Brain microvascular endothelial cell (primary cell): ENCODE results near the gene RAD1.

Source experiments
- DNase-seq: peaks from one replicate; pipeline ENCODE4 v3.0.0-alpha.2; 2020
- H3K27ac ChIP-seq: fragments of 250-450 bp; sonication (Bioruptor Pico); 2 replicates; pipeline ENCODE4 v1.5.1; 2020; ENCODE audit warnings: mild to moderate bottlenecking, moderate library complexity
- H3K27me3 ChIP-seq: fragments of 250-450 bp; sonication (Bioruptor Pico); replicated peaks from 2 replicates; pipeline ENCODE4 v1.5.1; 2020; ENCODE audit warnings: mild to moderate bottlenecking
- H3K36me3 ChIP-seq: fragments of 250-450 bp; sonication (Bioruptor Pico); replicated peaks from 2 replicates; pipeline ENCODE4 v1.5.1; 2020; ENCODE audit warnings: mild to moderate bottlenecking
- H3K4me3 ChIP-seq: 2 replicates; pipeline ENCODE4 v1.5.1; 2011; ENCODE audit warnings: low read depth, mild to moderate bottlenecking, control low read depth, low read length, moderate library complexity
- in situ Hi-C: cut with HindIII; loops from 2 replicates; pipeline ENCODE4 v1.10.0; 2017; ENCODE audit warnings: low sequenced_read_pairs, low pct_ligation_motif_present
- TF ChIP-seq, protein P1 (sequence below): IDR thresholded peaks from 2 replicates; pipeline ENCODE4 v1.5.1; 2011; ENCODE audit warnings: low read depth, mild to moderate bottlenecking, moderate library complexity, low read length, control low read depth, inconsistent platforms; ENCODE audit errors: missing control alignments

RAD1 gene, protein sequence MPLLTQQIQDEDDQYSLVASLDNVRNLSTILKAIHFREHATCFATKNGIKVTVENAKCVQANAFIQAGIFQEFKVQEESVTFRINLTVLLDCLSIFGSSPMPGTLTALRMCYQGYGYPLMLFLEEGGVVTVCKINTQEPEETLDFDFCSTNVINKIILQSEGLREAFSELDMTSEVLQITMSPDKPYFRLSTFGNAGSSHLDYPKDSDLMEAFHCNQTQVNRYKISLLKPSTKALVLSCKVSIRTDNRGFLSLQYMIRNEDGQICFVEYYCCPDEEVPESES

DNA sequence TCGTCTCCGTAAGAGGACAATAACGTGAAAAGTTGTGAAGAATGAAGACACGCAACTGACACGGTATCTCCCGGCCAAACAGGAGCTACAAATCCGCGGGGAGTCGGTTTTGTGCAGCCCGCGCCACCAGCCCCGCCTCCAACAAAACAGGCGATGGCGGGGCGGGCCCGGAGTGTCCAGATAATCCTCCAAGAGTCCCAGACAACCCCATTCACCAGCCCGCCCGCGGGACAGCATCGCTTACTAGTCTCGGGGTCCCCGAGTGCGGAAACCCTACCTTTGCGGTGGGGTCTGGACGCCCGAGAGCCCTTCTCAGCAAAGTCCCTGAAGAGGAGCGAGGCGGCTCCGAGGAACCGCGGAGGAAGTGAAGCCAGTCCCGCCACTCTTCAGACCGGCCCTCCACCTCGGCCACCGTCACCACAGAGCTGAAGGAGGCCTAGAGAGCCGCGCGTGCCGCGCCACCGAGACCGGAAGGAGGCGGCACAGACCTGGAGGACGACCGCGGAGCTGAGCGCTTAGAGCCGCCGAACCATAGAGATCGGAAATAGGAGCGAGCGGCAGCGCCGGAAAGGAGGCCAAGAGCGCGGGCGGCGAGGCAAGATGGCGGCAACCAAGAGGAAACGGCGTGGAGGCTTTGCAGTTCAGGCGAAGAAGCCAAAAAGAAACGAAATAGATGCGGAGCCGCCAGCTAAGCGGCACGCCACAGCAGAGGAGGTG, at the start of gene RAD1, which contains the start of gene BRIX1:
TSS of gene RAD1 (minus strand) at position 366 of the 717 bp plus-strand sequence. CDS start 612 bp downstream, outside the sequence.
TSS of gene BRIX1 (plus strand) at position 573 of the 717 bp plus-strand sequence. CDS start at position 601, 28 bp downstream.
- Histone ChIP-seq H3K4me3 (peak within 1 kb of the TSS; percentile 95), H3K36me3 (peaks cover 10% of the 10 kb centered on the region), H3K27me3 (no peaks in the 10 kb centered on the region), H3K27ac (peak within 1 kb of the TSS; percentile 79)
- TF ChIP-seq, protein P1, sequence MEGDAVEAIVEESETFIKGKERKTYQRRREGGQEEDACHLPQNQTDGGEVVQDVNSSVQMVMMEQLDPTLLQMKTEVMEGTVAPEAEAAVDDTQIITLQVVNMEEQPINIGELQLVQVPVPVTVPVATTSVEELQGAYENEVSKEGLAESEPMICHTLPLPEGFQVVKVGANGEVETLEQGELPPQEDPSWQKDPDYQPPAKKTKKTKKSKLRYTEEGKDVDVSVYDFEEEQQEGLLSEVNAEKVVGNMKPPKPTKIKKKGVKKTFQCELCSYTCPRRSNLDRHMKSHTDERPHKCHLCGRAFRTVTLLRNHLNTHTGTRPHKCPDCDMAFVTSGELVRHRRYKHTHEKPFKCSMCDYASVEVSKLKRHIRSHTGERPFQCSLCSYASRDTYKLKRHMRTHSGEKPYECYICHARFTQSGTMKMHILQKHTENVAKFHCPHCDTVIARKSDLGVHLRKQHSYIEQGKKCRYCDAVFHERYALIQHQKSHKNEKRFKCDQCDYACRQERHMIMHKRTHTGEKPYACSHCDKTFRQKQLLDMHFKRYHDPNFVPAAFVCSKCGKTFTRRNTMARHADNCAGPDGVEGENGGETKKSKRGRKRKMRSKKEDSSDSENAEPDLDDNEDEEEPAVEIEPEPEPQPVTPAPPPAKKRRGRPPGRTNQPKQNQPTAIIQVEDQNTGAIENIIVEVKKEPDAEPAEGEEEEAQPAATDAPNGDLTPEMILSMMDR = peak; percentile 21
- peak; percentile 96 for DNase-seq
- in situ Hi-C loops = loop anchor here (25.0 kb wide), 1 partner anchor 428 kb away; no protein-coding TSS in a partner anchor

DNA sequence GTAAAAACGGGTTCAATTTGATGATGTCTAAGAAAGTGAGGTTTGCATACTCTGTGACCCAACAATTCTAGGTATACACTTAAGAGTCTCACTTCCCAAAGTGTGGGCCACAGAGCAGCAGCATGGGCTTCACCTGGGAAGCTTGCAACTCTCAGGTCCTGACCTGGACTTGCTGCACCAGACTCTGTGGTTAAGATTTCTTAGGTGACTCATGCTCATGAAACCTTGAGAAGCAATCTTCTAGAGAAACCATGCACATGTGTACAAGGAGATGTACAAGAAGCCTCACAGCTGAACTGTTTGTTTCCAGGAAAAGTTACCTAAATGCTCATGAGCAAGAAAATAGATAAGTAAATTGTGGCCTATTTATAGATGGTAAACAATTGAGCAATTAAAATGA, 44.0 kb upstream of the RAD1 start:
- Histone ChIP-seq H3K27ac (no peak overlapping the region), H3K36me3 (peaks cover 3% of the 10 kb centered on the region), H3K27me3 (no peaks in the 10 kb centered on the region), H3K4me3 (no peak overlapping the region)
- DNase-seq = peak; percentile 42
- in situ Hi-C loops = no loop called here
- TF ChIP-seq, protein P1 = no peak

DNA sequence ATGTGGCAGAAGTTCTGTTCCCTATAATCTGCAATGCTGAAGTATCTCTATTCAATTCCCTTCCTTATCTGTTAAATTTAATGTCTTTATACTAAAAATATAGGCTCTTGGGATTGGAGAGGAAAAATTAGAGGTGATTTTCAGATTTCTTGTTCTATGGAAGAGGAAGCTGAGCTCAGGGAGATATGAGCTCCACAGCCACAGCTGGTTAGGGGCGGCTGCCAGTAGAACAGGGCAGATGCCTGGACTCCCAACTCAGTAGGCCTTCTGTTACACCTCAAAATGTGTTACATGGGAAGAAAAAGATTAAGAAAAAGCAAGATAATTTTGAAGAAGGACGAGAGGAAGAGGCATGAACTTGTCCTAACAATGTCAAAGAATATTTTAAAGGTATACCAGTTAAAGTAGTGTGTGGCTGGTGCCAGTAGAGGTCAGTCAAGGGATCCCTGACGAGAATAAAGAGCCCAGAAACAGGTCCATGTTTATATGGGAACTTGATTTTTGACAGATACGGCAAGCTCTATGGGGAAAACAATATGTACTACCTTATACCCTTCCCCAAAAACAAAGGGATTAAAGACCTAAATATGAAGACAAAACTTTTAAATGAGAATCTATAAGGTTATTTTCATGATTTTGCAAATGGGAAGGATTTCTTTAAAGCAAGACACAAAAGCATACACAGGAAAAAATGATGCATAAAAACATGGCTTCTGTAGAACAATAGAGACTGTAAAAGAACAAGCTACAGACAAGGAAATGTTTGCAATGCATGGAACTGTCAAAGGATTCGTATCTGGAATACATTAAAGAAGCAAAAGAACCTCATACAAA, 42.8 kb upstream of the RAD1 start:
- TF ChIP-seq, protein P1 = peak; percentile 78
- in situ Hi-C loops = no loop called here
- Histone ChIP-seq H3K27ac (no peak overlapping the region), H3K4me3 (no peak overlapping the region), H3K36me3 (peaks cover 8% of the 10 kb centered on the region), H3K27me3 (no peaks in the 10 kb centered on the region)
- DNase-seq = peak; percentile 36

DNA sequence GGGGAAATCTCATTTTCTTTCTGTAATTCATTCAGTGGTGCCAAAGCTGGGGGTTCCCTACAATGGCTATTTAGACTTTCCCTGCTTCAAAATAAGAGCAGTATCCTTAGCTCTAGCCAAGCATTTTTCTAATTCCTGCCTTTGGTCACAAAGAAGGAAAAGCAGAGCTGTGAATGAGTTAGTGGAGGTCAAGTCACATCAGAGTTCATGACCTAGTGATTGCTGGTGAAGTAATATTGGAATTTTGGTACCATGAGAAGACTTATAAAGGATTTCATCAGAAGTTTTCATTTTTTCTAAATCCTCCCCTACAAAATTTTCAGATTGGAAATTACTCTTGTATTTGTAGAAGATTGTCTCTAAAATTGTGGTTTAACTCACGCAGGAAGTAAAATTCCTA, 42.0 kb upstream of the RAD1 start:
- H3K27ac ChIP-seq = no peak overlapping the region
- peaks cover 8% of the 10 kb centered on the region for H3K36me3 ChIP-seq
- H3K4me3 ChIP-seq = no peak overlapping the region
- TF ChIP-seq, protein P1 = no peak
- no peaks in the 10 kb centered on the region for H3K27me3 ChIP-seq
- in situ Hi-C loops = no loop called here
- DNase-seq = no peak

DNA sequence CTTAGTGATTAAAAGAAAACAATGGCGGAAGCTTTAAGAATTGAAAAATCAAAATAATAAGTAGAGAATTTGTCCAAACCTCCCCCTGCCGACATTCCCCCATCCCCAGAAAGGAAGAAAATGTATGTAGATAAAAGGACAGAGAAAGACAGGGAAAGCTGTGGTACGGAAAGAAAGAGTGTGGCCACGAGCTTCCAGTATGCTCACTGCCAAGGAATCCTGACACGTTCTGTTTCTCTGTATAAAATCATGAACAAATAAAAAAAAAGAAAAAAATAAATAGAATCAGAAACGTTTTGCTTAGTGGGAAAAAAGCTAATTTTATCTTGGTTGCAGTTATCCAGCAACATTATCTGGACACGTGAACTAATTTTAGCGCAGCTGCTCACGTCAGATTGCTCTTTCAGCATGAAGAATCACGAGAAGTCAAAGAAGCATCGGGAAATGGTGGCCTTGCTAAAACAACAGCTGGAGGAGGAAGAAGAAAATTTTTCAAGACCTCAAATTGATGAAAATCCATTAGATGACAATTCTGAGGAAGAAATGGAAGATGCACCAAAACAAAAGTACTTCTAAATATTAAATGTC, 29.2 kb upstream of the RAD1 start:
- in situ Hi-C loops = no loop called here
- no peak overlapping the region for H3K4me3 ChIP-seq
- no peak for DNase-seq
- H3K27ac ChIP-seq = no peak overlapping the region
- TF ChIP-seq, protein P1 = no peak
- H3K27me3 ChIP-seq = no peaks in the 10 kb centered on the region
- peaks cover 24% of the 10 kb centered on the region for H3K36me3 ChIP-seq
